ENCODE measurements around the gene TFPT.

Gene TFPT, protein sequence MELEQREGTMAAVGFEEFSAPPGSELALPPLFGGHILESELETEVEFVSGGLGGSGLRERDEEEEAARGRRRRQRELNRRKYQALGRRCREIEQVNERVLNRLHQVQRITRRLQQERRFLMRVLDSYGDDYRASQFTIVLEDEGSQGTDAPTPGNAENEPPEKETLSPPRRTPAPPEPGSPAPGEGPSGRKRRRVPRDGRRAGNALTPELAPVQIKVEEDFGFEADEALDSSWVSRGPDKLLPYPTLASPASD

DNA sequence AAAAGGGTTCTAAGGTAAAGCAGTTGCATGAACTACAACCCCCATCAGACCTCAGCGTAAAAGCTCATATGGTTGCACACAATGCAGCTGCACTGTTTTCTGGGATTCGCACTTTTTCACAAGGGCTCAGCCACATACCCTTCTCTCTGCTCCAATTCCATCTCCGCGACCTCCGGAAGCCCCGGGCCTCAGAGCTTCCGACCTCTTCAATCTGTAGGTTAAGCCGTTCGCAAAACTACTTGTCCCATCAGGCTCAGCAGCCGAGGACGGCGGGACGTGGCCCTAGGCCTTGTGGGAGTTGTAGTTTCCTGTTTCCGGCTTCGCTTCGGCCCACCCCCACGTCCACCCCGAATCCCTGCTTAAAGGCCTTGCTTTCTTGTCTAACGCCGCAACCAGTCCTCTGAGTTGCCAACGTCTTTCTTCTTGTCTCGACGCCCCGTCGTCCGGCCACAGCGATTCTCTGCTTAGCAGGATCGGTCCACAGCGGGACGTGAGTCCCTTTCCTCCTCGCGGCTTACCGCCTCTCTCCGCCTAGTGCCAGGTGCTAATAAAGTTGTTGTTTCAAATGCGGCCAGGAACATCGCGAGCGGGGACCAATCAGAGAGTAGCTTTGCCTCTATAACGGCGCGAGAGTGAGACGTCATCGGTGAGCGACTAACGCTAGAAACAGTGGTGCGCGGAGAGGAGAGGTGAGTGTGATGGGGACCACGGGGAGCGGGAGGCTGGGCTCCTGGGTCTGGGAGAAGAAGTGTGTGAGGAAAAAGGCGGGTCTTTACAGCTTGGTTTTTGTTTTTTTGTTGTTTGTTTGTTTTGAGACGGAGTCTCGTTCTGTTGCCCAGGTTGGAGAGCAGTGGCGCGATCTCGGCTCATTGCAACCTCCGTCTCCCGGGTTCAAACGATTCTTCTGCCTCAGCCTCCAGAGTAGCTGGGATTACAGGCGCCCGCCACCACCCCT is at the start of gene TFPT, which contains the start of gene PRPF31:
Gene TFPT, minus strand, starts transcription at position 549 of the 955 bp plus-strand sequence. Its CDS starts 388 bp downstream, at position 161.
Gene PRPF31, plus strand, starts transcription at position 646 of the 955 bp plus-strand sequence. CDS start 2,525 bp downstream, outside the sequence.
- DNase-seq: peak; percentile 99

DNA sequence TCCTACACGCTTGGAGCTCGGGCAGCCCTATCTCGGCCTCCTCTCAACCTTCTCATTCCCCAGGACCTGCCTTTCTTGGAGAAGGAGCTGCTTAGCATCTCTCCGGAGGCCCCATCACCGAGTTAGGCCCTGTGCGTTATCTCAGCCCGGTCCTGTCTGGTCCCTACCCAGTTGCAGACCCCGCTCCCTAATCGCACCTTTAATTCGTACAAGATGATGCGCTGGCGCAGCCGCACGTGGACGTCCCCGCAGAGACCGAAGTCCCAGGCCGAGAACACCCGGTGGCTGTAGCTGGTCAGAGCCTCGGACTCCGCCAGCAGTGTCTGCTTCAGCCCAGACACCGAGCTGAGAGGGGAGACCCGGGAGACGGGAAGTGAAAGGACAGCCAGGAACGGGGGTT is 49.8 kb upstream of the TFPT start:
- DNase-seq: no peak

DNA sequence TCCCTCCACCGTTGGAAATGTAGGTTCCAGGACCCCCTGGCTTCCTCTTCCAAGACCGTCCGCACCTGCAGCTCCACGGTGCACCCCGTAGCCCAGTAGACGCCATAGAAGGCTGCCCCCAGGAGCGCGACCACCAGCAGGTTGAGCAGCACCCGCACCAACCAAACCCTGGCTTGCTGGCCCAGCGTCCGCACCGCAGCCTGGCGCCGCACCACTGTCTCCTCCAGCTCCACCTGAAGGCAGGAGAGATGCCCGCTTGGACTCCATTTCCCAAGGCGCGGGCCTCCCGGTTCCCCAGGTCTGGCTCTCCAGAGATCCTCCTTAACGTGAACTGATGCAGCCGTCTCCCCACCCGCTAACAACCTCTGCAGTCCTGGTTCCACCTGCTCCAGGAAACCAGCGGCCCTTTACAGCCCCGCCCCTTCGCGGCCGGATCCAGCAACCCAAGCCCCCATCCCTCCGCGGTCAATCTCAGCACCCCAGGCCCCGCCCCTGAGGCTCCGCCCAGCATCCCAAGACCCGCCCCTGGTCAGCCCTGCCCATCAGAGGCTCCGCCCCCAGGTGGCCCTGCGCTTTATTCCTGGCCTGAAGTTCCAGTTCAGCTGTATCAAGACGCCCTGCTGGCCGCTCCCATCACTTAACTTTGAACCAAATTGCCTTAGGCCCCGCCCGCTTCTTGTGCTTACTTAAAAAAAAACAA is 49.1 kb upstream of the TFPT start:
- peak; percentile 51 for DNase-seq

DNA sequence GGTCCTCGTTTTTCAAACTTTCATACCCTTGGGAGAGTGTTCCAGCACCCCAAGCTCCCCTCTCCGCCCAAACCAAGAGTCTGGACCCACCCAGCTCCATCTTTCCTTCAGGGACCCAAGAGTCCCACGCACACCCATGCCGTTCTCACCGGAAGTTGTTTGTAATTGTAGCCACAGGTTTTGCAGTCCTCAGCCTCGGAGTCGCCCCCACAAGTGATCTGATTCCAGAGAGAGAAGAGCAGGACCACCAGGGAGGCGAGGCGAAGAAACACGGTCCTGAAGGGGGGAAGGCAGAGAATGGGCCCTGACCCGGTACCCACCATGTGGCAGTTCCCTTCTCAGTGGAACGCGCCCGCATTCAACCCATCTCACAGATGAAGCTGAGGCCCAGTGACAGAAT is 47.4 kb upstream of the TFPT start:
- DNase-seq: no peak

DNA sequence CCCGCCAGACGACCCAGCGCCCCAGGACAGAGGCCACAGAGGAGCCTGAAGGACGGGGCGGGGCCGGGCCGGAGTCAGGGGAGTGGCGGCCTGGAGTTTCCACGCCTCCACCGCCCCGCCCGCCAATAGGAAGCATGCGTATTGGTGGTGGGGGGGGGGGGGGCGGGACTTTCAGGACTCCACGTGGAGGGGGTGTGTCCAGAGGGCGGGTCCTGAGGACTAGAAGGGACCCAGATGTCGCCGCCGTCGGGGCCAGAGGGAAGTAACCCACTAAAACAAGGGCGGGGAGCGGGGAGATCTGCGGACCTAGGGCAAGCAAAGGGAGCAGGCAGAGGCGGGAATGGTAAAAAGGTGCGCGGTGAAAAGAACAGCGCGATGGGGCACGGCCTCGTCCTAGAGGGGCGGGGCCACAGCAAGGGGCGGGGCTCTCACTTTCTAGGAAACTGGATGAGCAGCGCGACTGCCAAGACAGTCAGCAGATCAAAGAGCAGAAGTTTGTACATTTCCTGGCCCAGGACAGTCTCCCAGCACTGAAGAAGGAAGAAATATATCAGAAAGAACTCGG is 46.9 kb upstream of the TFPT start:
- peak; percentile 55 for DNase-seq

DNA sequence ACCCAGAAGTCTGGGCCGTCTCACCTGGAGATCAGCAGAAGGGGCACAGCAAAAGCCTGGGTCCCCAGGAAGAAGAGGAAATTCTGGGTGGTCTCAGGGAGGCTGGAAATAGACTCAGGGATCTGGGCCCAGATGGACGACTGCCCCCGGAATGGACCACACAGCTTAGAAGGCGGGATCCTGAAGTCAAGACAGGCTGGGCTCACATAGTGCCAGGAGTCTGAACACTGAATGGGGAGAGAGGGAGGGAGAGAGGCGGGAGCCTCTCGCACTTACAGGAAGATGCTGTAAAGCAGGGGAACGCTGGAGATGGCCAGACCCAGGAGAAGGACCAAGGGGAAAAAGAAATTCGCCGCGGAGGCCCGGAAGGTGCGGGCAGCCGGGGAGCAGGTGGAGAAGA is 45.4 kb upstream of the TFPT start:
- no peak for DNase-seq

DNA sequence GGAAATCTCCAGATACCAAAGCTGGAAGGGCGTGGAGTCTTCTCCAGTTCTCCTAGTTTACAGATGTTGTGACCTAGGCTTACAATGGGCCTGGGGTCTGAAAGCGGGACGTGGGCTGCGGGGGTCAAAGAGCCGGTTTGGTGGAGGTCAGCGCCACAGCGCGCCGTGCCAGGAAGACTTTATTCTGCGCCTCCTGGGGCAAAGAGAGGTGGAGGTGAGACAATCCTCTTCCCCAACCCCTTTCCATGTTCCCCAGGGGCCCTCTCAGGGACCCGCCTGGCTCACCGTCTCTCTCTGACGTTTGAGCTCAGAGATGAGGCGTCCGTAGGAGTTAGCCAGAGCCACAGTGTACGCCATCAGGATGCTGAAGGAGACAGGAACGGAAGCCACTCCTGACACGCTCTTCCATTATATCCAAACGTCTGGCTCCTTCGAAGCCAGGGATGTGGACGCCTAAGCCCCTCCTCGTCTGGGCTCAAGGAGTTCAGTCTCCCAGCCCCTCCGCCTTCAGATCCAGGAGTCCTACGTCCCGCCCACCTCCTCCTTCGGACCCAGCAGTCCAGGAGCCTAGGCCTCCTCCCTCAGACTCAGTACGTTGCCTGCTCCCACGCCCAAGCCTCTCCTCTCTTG is 44.8 kb upstream of the TFPT start:
- no peak for DNase-seq

DNA sequence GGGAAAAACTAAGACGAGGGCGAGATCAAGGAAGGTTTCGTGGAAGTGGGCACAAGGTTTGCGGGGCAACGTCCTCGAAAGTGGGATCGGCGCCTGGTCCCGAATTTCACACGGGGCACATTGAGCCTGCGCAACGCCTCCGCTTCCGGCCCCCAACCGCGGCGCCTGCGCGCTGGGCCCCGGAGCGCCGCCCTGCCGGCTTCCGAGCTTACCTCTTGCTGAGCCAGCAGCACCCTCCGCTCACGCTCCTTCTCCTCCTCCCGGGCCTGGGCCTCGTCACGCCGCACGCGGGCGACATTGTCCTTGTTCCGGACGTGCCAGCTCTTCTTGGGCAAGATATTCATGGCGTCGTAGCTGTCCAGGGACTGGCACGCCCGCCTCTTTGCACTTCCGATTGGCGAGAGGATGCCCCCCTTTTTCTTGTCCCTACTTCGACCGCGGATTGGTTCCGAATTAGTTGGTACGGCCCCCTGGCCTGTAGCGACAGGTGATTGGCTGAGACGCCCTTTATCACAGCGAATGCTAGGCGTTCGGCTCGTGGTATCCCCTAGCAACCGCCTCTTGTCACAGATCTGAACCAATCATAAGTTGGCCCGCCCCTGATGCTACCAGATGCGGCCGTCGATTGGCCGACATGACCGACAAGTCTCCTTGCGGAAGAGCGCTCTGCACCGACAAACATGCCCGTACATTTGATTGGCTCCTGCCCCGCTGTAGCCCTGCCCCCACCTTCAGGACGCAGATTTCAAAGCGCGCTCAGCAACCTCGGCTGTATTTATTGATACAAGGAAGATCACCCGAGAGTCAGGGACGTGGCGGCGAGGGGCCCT is 44.1 kb upstream of the TFPT start, which contains the start of gene LENG1:
Gene LENG1, minus strand, starts transcription at position 370 of the 830 bp plus-strand sequence. Its CDS starts 26 bp downstream, at position 344.
- peak; percentile 100 for DNase-seq

DNA sequence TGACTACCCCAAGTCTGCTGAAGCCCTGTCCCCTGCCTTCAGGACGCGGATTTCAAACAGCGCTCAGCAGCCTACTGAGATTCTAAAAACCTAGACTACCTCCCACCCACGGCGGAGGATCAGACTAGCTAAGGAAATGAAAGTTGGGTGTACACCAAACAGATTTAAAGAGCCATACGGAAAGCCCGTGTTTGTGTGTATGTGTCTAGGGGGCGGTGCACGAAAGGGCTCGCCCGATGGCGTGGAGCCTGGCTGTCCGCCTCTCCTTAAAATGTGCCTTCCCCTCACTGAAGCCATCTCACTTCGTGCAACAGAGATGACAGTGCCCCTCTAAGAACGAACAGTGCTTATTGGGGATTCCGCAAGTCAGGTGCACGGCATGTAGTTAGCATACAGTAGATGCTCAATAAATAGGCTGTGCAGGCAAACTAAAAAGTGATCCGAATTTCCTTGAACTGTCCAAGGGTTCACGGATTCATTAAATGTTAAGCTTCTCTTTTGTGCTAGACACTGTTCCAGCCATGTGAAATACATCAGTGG is 43.4 kb upstream of the TFPT start:
- DNase-seq: no peak

DNA sequence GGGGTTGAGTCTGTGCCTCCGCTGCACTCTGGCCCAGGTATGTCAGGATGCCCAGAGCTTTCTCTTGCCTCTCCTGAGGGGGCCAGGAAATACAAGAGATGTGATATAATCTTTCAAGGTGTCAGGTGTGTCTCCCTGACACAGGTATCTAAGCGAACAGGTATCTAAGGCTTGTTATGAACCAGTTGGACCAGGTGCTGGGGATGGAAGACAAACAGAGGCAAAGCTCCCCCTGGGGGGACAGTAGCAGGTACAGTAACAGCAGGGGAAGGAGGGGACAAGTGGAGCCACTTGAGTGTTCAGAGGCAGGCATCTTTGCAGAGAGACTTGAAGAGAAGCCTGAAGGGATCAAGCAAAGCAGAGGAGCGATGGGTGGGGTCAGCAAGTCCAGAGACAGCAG is 41.5 kb upstream of the TFPT start:
- DNase-seq: no peak

DNA sequence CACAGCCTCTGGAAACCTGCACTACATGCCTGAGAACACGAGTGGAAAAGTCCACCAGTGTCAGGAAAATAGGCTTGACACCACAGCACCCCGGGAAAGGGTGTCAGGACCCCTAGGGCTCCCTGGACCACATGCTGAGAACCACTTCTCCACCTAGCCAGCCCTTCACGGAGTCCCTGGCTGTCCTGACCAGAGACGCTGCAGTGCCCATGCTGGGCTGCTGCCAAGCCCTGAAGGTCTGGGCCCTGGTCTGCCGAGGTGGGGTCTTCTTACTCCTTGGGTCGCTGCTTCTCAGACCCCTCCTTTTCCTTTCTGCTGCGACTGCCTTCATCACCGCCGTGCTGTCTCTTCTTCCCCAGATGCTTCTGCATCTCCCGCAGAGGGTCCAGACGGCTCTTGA is 41.0 kb upstream of the TFPT start:
- no peak for DNase-seq

DNA sequence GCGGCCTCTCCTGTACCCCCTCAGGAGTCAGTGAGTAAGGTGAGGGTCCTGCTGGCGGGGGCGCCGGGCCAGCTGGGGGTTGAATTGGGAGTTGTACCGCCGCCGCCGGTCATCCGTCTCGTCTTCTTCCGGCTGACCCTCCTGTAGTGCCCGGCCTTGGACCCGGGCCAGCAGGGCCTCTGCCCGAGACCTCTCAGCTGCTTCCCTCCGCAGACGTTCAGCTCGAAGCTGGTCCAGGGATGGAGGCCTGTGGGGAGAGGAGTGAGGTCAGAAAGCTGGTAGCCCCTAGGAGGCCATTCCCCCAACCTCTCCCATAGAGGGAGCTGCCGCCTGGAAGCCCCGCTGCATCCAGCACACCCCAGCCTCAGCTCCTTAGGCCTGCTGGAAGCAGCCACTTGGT is 40.2 kb upstream of the TFPT start:
- no peak for DNase-seq

DNA sequence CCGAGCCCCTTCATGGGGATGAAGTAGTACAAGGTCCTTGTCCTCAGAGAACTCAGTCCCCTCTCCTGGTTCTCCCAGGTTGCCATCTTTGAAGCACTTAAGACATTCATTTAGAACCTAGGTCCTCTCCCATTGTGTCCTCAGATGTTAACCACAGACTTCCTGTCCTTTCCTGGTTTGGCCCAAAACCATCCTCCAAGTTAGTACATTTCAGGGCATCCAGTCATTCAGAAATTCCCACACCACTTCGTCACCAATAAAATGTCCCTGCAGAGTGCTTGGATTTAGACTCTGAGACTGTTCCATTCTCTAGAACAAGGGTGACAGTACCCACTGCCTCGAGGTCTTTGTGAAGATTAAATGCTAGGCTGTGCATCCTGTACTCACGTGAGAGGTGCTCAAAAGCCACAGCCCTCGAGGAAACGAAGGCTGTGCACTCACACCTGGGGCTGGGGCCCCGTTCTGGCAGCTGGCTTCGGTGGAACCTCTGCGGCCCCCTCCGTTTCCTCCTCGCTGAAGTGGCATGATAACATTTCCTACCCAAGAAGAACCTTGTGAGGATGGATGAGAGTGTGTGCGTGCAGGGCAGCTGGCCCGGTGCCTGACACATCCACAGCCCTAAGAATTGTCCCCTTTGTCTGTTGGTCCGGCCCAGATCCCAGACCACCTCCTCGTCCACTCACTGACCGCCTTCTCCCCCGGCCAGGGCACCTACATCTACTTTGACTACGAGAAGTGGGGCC is 39.3 kb upstream of the TFPT start:
- DNase-seq: no peak

DNA sequence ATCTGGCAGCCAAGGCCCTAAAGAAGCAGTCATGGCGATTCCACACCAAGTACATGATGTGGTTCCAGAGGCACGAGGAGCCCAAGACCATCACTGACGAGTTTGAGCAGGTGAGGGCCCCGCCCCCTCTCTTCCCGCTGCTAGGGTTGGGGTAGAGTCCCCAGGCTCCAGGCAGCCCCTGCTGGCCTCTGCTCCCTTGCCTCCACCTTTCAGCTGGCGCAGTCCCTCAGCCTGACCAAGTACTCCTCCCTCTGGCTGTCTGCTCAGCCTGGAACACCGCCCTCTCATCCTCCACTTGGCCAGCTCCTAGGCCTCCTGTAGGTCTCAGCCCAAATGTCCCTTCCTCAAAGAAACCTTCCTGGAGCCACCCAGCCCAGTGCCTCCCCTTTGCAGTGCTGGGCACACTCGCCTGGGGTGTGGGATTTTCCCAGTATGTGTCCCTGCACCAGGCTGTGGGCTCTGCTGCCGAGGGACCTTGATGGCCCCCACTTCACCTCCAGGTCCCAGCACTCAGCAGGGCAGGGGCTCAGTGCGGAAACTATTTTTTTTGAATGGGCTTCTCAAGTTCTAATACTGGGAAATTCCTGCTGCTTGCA is 38.4 kb upstream of the TFPT start:
- no peak for DNase-seq

DNA sequence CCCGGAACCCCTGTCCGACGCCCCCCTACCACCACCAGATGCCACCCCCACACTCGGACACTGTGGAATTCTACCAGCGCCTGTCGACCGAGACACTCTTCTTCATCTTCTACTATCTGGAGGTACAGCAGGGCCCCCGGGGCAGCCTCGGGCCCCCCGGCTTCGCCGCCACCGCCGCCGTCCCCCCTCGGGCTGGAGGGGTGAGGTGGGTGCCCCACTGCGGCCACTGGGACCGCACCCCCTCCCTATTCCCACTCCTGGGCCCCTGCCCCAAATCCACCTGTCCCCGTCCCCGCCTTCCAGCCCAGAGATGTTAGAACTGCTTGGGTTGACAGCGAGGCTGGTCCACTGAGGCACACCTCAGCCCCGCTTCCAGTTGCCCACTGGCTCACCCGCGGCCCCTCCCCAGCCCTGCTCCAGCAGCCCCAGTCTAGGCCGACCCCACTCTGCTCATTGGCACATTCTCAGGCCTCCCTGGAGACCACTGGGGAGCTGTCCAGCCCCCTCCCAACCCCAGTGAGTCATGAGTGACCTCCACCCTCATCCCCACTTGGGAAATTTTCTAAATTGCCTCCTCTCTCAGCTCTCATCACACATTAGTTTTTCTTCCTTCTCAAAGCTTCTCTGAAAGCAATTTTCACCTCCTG is 37.5 kb upstream of the TFPT start:
- no peak for DNase-seq

DNA sequence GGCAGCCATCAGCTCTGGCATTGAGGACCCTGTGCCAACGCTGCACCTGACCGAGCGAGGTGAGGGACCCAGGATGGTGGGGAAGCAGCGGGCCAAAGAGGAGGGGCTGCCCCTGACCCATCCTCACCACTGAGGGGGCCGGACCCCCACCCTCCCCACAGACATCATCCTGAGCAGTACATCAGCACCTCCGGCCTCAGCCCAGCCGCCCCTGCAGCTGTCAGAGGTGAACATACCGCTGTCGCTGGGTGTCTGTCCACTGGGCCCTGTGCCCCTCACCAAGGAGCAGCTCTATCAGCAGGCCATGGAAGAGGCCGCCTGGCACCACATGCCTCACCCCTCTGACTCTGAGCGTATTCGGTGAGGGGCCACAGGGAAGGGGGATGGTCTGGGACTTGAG is 36.8 kb upstream of the TFPT start:
- no peak for DNase-seq

DNA sequence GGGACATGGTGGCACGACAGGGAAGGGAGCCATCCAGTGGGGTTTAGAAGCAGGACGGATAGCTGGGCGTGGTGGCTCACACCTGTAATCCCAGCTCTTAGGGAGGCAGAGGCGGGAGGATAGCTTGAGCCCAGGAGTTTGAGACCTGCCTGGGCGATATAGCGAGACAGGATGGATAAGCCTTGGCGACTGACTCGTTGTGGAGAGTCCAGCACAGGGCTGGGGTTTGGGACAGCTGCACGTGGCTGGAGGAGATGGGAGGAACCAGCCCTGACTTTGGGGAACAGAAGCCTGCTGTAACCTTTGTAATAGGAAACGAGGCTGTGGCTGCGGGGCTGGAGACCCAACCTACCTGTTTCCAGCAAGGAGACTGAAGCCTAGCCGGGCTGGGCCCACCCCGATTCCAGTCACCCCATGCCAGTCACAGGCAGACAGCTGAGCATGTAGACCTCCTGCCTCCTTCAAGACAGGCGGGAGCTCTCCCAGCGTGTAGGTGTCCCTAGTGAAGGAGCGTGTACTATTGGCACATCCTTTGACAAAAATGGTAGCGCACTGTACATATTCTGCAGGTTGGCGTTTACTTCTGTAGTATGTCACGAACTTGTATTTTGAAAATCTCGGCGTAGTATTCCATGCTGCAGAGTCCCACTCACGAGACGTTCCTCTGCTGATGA is 36.0 kb upstream of the TFPT start:
- DNase-seq: no peak

DNA sequence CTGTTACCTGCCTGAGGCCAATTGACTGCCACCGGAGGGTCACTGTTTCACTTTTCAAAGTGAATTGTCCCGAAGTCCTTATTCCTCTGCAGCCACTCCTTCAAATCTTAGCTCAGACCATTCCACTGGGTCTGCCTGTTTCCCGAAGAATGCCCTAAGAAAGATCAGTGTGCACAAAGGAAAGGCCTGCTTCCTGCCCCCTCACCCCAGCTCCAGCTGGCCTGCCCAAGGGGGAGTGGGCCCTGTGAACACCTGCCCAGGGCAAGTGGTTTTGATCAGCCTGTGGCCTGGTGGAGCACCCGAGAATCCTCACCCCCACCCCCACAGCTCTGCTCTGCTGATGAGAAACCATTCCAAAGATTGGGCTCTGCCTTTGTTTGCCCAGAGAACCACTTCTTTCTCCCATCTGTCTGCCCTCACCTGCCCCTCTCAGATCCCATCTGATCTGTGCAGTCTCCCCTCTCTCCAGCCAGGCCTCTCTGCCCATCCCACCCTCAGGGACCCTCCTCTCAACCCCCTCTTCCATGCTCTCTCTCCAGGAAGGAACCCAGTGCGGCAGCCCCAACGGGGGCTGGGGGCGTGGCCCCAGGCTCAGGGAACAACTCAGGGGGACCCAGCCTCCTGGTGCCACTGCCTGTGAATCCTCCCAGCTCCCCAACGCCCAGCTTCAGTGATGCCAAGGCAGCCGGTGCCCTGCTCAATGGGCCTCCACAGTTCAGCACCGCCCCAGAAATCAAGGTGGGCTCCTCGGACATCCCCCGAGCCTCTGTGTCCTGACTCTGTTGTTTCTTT is 33.8 kb upstream of the TFPT start:
- DNase-seq: no peak

Measured in NCI-H226 (cell line).